Pancreas (tissue), 10 donors: Measurements from ENCODE around the gene ATP12A. TPM values are rescaled to one million over a fixed set of nuclear protein-coding genes. Genes with fewer than 3 reads are reported as not detected.

Source experiments
- ATAC-seq, 4 donors: fragments of 200-7000 bp; cut with Tn5 transposase; one replicate each; pipeline versions ENCODE4 v1.8.0 to v1.9.1; 2020; ENCODE audit warnings: mild to moderate bottlenecking in 4 of 4, moderate library complexity in 4 of 4
- DNase-seq, 6 donors: peaks; one replicate each; pipeline ENCODE4 v3.0.0-alpha.2; 2020
- FAIRE-seq: peaks from 2 replicates; lab custom pipeline; 2012; peaks lifted over from hg19 to GRCh38; lab: Jason Lieb, UNC
- H3K27ac ChIP-seq, 4 donors: fragments of 200-600 bp; sonication (generic); 1 replicate in 3 of 4; 2 replicates in 1 of 4; pipeline versions ENCODE4 v1.5.0 to v1.8.0; 2020
- H3K27me3 ChIP-seq, 4 donors: fragments of 200-600 bp; one replicate each; pipeline ENCODE4 v1.8.0; 2021
- H3K36me3 ChIP-seq, 3 donors: fragments of 200-600 bp; sonication (generic) in 1 of 3; one replicate each; pipeline versions ENCODE4 v1.5.0 to v1.8.0; 2020 to 2021
- H3K4me1 ChIP-seq, 3 donors: fragments of 200-600 bp; one replicate each; pipeline ENCODE4 v1.8.0; 2021
- H3K4me3 ChIP-seq, 4 donors: fragments of 200-600 bp; sonication (generic) in 2 of 4; one replicate each; pipeline versions ENCODE4 v1.5.0 to v1.8.0; 2020 to 2021
- H3K9me3 ChIP-seq, 4 donors: fragments of 200-600 bp; one replicate each; pipeline ENCODE4 v1.8.0; 2021
- CTCF ChIP-seq, 4 donors: fragments of 200-600 bp; sonication (generic) in 3 of 4; IDR thresholded peaks; one replicate each; pipeline versions ENCODE4 v1.5.0 to v1.8.0; 2021; ENCODE audit warnings: antibody characterized with exemption in 4 of 4
- WGBS, 2 donors: extraction: QIAGEN DNeasy Blood & Tissue Kit; methylation state at CpG; one replicate each; pipeline ENCODE4 v1.1.7; 2013; 5-methylcytosine and 5-hydroxymethylcytosine counted together
- intact Hi-C, 3 donors: fragments of 100-400 bp; cut with DNase I; formaldehyde crosslinking; loops; one replicate each; pipeline versions ENCODE4 v1.11.1 to v1.14.2; 2022
- polyA plus RNA-seq, 2 donors: library from polyadenylated mRNA; stranded (reverse); fragments of 200-250 nt; gene quantifications; one replicate each; pipeline ENCODE4 v1.2.3, GENCODE V29; 2013
- total RNA-seq, 6 donors: library from RNA; stranded (reverse); fragmentation: NEBNext Ultra II Directional in 4 of 6; extraction: Animal tissue kit (Norgen Biotek cat#: 25700) in 4 of 6; gene quantifications; one replicate each; pipeline versions ENCODE4 v1.2.1 to v1.2.4, GENCODE V29; 2021 to 2023
- donor health status: healthy with polysubstance abuse.
- donor health status: DM: no; HTN: no; CAD: no; lungs with moderate emphysema.
- donor health status: DM: no; HTN: no; CAD: no.
- donor health status: control.
- donor health status: control.
- donor health status: Bipolar disorder and iron deficiency.
- donor health status: DM: yes; HTN: yes; CAD: no.
- donor health status: DM: no; HTN: no; CAD: no.
- donor health status: DM: no; HTN: no; CAD: no.
- donor health status: DM: yes; HTN: yes; CAD: no.

ATP12A gene
- total and polyA plus RNA-seq, 8 donors = 0.05 to 0.06 TPM; not detected in 6

- 70 to 71% methylated on average over 5 of the region's 5 CpGs for WGBS, 2 donors
- no peak for FAIRE-seq
Measured at GRCh38 chr13:24661713-24662112, 18.5 kb upstream of the ATP12A start.

GRCh38 chr13:24662195-24663088, 17.8 kb upstream of the ATP12A start:
- Histone ChIP-seq H3K4me3 (no peak overlapping the region), H3K27me3 (no peaks in the 10 kb centered on the region), H3K27ac (no peak overlapping the region), H3K9me3 (no peaks in the 10 kb centered on the region), H3K4me1 (no peaks in the 10 kb centered on the region), H3K36me3 (no peaks in the 10 kb centered on the region)
- DNase-seq (no peak), ATAC-seq (no peak), FAIRE-seq (peak; percentile 13)
- 82 to 92% methylated on average over 2 of the region's 2 CpGs for WGBS, 2 donors
- intact Hi-C loops = no loop called here
- no peak for TF ChIP-seq CTCF (IDR thresholded peaks at IDR 0.05)

More at GRCh38 chr13:24661713-24662112, 18.5 kb upstream of the ATP12A start:
- H3K4me1 ChIP-seq = no peaks in the 10 kb centered on the region
- H3K27ac ChIP-seq = no peak overlapping the region
- no peaks in the 10 kb centered on the region for H3K27me3 ChIP-seq
- TF ChIP-seq CTCF (IDR thresholded peaks at IDR 0.05) = no peak
- no peak for ATAC-seq
- intact Hi-C loops = no loop called here
- H3K9me3 ChIP-seq = no peaks in the 10 kb centered on the region
- no peaks in the 10 kb centered on the region for H3K36me3 ChIP-seq
- DNase-seq = no peak
- no peak overlapping the region for H3K4me3 ChIP-seq

- Histone ChIP-seq H3K36me3 (no peaks in the 10 kb centered on the region), H3K4me3 (no peak overlapping the region), H3K27ac (no peak overlapping the region), H3K9me3 (no peaks in the 10 kb centered on the region), H3K4me1 (no peaks in the 10 kb centered on the region), H3K27me3 (no peaks in the 10 kb centered on the region)
- intact Hi-C loops = no loop called here
- DNase-seq (no peak), FAIRE-seq (no peak), ATAC-seq (no peak)
- TF ChIP-seq CTCF (IDR thresholded peaks at IDR 0.05) = no peak
- 71 to 76% methylated on average over 4 of the region's 4 CpGs for WGBS, 2 donors
Measured at GRCh38 chr13:24663089-24663395, 17.2 kb upstream of the ATP12A start.

GRCh38 chr13:24663586-24663985, 16.6 kb upstream of the ATP12A start:
- FAIRE-seq (no peak), DNase-seq (no peak), ATAC-seq (no peak)
- TF ChIP-seq CTCF (IDR thresholded peaks at IDR 0.05) = no peak
- no peak overlapping the region for H3K27ac ChIP-seq
- no peaks in the 10 kb centered on the region for H3K36me3 ChIP-seq
- H3K4me1 ChIP-seq = no peaks in the 10 kb centered on the region
- no peaks in the 10 kb centered on the region for H3K9me3 ChIP-seq
- intact Hi-C loops = no loop called here
- 76 to 95% methylated on average over 1 of the region's 1 CpG for WGBS, 2 donors
- H3K27me3 ChIP-seq = no peaks in the 10 kb centered on the region
- no peak overlapping the region for H3K4me3 ChIP-seq

DNA sequence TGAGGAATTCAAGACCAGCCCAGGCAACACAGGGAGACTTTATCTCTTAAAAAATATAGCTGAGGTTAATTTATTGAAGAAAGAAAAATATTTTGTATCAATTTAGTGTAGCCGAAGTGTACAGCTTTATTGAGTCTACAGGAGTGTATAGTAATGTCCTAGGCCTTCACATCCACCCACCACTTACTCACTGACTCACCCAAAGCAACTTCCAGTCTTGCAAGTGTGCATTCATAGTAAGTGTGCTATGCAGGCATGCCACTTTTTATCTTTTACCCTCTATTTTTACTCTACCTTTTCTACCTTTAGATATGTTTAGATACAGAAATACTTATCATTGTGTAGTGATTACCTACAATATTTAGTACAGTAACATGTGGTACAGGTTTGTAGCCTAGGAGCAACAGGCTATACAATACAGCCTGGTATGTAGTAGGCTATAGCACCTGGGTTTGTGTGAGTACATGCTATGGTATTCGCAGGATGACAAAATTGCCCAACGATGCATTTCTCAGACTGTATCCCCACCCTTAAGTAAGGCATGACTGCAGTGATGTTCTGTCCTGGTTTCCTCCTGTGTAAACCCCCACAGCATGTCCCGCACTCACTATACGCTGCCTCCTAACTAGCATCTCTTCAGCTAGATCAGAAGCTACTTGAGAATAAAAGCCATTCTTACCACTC, 15.3 kb upstream of the ATP12A start:
- H3K27me3 ChIP-seq = no peaks in the 10 kb centered on the region
- FAIRE-seq (no peak), ATAC-seq (no peak), DNase-seq (no peak)
- no peak overlapping the region for H3K4me3 ChIP-seq
- no peak for TF ChIP-seq CTCF (IDR thresholded peaks at IDR 0.05)
- no peak overlapping the region for H3K27ac ChIP-seq
- H3K9me3 ChIP-seq = no peaks in the 10 kb centered on the region
- intact Hi-C loops = no loop called here
- H3K4me1 ChIP-seq = no peaks in the 10 kb centered on the region
- no peaks in the 10 kb centered on the region for H3K36me3 ChIP-seq
- 59 to 75% methylated on average over 5 of the region's 5 CpGs for WGBS, 2 donors
